ENCODE measurements around the gene PCDHA1. TPM values are rescaled to one million over a fixed set of nuclear protein-coding genes. Genes with fewer than 3 reads are reported as not detected.

Gene PCDHA1
- total and polyA plus RNA-seq, 2 experiments from 2014 or later = 0.81 to 1.6 TPM

- no peaks in the 10 kb centered on the region for H3K9me3 Mint-ChIP-seq
- TF ChIP-seq CREB1 (CRISPR knock-in tag; IDR thresholded peaks at IDR 0.05; ENCODE audit: low read depth) (no peak), ZNF114 (CRISPR knock-in tag; IDR thresholded peaks at IDR 0.05) (no peak), CTCF (conservative IDR thresholded peaks at IDR 0.05; ENCODE audit: low read depth in 2 of 2) (no peak), JUNB (IDR thresholded peaks at IDR 0.05; ENCODE audit: unreplicated experiment) (no peak), STAT1 (IDR thresholded peaks at IDR 0.05; ENCODE audit: unreplicated experiment) (no peak), ZNF331 (CRISPR knock-in tag; IDR thresholded peaks at IDR 0.05; ENCODE audit: low read depth) (no peak), POLR2AphosphoS5 (IDR thresholded peaks at IDR 0.05; ENCODE audit: low read depth) (no peak), EZH2phosphoT487 (IDR thresholded peaks at IDR 0.05; ENCODE audit: unreplicated experiment) (no peak), ETS1 (IDR thresholded peaks at IDR 0.05) (no peak), NANOG (IDR thresholded peaks at IDR 0.05; ENCODE audit: borderline replicate concordance) (no peak)
- H3K4me3 Mint-ChIP-seq = no peak overlapping the region
These were observed 137.7 kb downstream of the PCDHA1 start for GRCh38 chr5:140923601-140924000.

GRCh38 chr5:140925806-140926442, 140.0 kb downstream of the PCDHA1 start, which contains the start of gene PCDHAC1:
Gene PCDHAC1 (plus strand): TSS chr5:140926299. CDS start chr5:140926893, 594 bp downstream.
- peak; percentile 76 for ATAC-seq
- peaks cover 17% of the 10 kb centered on the region for H4K20me1 ChIP-seq (replicated peaks; ENCODE audit: insufficient read depth)
- no peaks in the 10 kb centered on the region for H3K9me3 Mint-ChIP-seq

More at GRCh38 chr5:140923601-140924000, 137.7 kb downstream of the PCDHA1 start:
- H3K36me3 ChIP-seq (ENCODE audit: insufficient read depth) = no peaks in the 10 kb centered on the region
- Mint-ChIP-seq H3K36me3 (ENCODE audit: low read depth) (peaks cover 5% of the 10 kb centered on the region; the same call in 1 of the 3 replicates), H3K27me3 (ENCODE audit: insufficient read depth, low read depth, poor library complexity) (peaks cover 22% of the 10 kb centered on the region), H3K27ac (no peak overlapping the region), H3K4me1 (peaks cover 20% of the 10 kb centered on the region)
- peaks cover 20% of the 10 kb centered on the region; the same call in 1 of the 2 replicates for H4K20me1 ChIP-seq (replicated peaks; ENCODE audit: insufficient read depth)
- H3K27ac ChIP-seq (ENCODE audit: low read depth) = no peak overlapping the region
- no peaks in the 10 kb centered on the region for H3K9me2 ChIP-seq (ENCODE audit: insufficient read depth)
- H3K4me2 ChIP-seq = no peak overlapping the region
- DNase-seq (ENCODE audit: low spot score) = no peak
- peaks cover 38% of the 10 kb centered on the region for H3K27me3 ChIP-seq (ENCODE audit: insufficient read depth)
- 0 out of 2 replicates have a peak, but pooled peaks cover 4% of the 10 kb centered on the region for H3K79me2 ChIP-seq (replicated peaks; ENCODE audit: insufficient read depth)
- ATAC-seq = no peak
- no peaks in the 10 kb centered on the region for H3F3A ChIP-seq (replicated peaks; ENCODE audit: low read depth)
- no peak overlapping the region for H2AFZ ChIP-seq
- no peak overlapping the region for H3K4me3 ChIP-seq
- peaks cover 6% of the 10 kb centered on the region for H3K4me1 ChIP-seq (ENCODE audit: insufficient read depth)

More at GRCh38 chr5:140925806-140926442, 140.0 kb downstream of the PCDHA1 start, which contains the start of gene PCDHAC1:
- TF ChIP-seq NANOG (IDR thresholded peaks at IDR 0.05; ENCODE audit: borderline replicate concordance) (no peak), POLR2AphosphoS5 (IDR thresholded peaks at IDR 0.05; ENCODE audit: low read depth) (peak; percentile 59), EZH2phosphoT487 (IDR thresholded peaks at IDR 0.05; ENCODE audit: unreplicated experiment) (no peak)
- H3K36me3 ChIP-seq (ENCODE audit: insufficient read depth) = no peaks in the 10 kb centered on the region
- H3K4me1 Mint-ChIP-seq = peaks cover 23% of the 10 kb centered on the region
- H3F3A ChIP-seq (replicated peaks; ENCODE audit: low read depth) = no peaks in the 10 kb centered on the region
- H3K27ac ChIP-seq (ENCODE audit: low read depth) = no peak within 1 kb of the TSS
- H3K4me1 ChIP-seq (ENCODE audit: insufficient read depth) = peaks cover 6% of the 10 kb centered on the region
- H3K27ac Mint-ChIP-seq = no peak within 1 kb of the TSS; the same call in 1 of the 2 replicates
- no peaks in the 10 kb centered on the region for H3K79me2 ChIP-seq (replicated peaks; ENCODE audit: insufficient read depth)
- peak within 1 kb of the TSS; percentile 67 for H3K4me3 ChIP-seq
- peaks cover 49% of the 10 kb centered on the region for H3K27me3 ChIP-seq (ENCODE audit: insufficient read depth)
- H3K27me3 Mint-ChIP-seq (ENCODE audit: insufficient read depth, low read depth, poor library complexity) = peaks cover 28% of the 10 kb centered on the region
- peaks cover 5% of the 10 kb centered on the region; the same call in 1 of the 3 replicates for H3K36me3 Mint-ChIP-seq (ENCODE audit: low read depth)
- H2AFZ ChIP-seq = peak within 1 kb of the TSS; percentile 95
- peak within 1 kb of the TSS; percentile 99 for H3K4me2 ChIP-seq
- DNase-seq (ENCODE audit: low spot score) = peak; percentile 54
- no peaks in the 10 kb centered on the region for H3K9me2 ChIP-seq (ENCODE audit: insufficient read depth)
- H3K4me3 Mint-ChIP-seq = peak within 1 kb of the TSS; percentile 83
